Measurements from ENCODE around the gene FN3KRP.
"Not testable (repeated sequence)": the region's sequence is repeated elsewhere in the genome, so short reads cannot be mapped to it uniquely, and the experiment has no call there.

Gene FN3KRP

DNA sequence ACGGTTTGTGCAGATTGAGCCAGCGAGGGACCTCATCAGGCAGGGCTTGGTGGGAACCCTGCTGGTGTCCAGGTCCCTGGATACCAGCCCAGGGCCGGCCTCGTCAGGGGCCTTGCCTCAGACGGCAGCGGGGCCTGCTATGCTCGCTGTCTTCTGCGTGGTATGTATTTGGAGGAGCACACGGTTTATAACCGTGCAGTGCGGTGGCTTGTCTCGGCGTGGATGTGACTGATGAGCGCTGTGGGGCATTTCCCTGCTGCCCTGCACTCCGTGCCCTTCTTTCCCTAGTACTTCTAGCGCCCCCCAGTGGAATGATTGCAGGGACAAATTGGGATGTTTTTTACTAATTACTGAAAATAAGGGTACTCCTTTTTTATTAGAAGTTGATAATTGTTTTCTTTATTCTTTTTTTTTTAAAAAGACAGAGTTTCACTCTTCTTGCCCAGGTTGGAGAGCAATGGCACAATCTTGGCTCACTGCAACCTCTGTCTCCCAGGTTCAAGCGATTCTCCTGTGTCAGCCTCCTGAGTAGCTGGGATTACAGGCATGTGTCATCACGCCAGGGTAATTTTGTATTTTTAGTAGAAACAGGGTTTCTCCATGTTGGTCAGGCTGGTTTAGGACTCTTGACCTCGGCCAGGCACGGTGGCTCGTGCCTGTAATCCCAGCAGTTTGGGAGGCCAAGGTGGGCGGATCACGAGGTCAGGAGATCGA, 50.7 kb downstream of the FN3KRP start:
- peak; percentile 70 for DNase-seq (ENCODE audit: low read depth)
- no peak overlapping the region for H3K4me3 ChIP-seq (ENCODE audit: low read depth, low read length)
- TF ChIP-seq, protein P1, sequence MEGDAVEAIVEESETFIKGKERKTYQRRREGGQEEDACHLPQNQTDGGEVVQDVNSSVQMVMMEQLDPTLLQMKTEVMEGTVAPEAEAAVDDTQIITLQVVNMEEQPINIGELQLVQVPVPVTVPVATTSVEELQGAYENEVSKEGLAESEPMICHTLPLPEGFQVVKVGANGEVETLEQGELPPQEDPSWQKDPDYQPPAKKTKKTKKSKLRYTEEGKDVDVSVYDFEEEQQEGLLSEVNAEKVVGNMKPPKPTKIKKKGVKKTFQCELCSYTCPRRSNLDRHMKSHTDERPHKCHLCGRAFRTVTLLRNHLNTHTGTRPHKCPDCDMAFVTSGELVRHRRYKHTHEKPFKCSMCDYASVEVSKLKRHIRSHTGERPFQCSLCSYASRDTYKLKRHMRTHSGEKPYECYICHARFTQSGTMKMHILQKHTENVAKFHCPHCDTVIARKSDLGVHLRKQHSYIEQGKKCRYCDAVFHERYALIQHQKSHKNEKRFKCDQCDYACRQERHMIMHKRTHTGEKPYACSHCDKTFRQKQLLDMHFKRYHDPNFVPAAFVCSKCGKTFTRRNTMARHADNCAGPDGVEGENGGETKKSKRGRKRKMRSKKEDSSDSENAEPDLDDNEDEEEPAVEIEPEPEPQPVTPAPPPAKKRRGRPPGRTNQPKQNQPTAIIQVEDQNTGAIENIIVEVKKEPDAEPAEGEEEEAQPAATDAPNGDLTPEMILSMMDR (IDR thresholded peaks at IDR 0.05; ENCODE audit: low read depth, low read length), result peak; percentile 65
- no peak for TF ChIP-seq MYC (IDR thresholded peaks at IDR 0.05; ENCODE audit: low read depth, low read length)

DNA sequence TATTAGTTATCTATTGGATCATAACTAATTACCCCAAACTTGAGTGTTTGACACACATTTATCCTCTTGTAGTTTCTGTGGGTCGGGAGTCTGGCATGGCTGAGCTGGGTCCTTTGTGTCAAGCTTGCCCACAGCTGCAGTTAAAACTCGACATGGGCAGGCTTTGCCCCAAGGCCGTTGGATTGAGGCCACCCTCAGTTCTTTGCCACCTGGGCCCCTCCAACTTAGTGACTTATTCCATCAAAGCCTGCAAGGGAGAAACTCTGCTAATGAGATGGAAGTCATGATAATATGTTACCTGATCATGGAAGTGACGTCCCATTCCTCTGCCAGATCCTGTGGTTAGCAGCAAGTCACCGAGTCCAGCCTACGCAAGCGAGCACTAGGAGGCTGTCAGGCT, 52.5 kb downstream of the FN3KRP start:
- H3K4me3 ChIP-seq (ENCODE audit: low read depth, low read length), result no peak overlapping the region
- TF ChIP-seq POLR2A (IDR thresholded peaks at IDR 0.05; ENCODE audit: extremely low read depth, insufficient read length) (no peak), MYC (IDR thresholded peaks at IDR 0.05; ENCODE audit: low read depth, low read length) (no peak)
- TF ChIP-seq, protein P1 (IDR thresholded peaks at IDR 0.05; ENCODE audit: low read depth, low read length), result no peak
- TF ChIP-seq, protein P2, sequence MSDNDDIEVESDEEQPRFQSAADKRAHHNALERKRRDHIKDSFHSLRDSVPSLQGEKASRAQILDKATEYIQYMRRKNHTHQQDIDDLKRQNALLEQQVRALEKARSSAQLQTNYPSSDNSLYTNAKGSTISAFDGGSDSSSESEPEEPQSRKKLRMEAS (IDR thresholded peaks at IDR 0.05; ENCODE audit: low read depth, low read length), result no peak
- no peak for DNase-seq (ENCODE audit: low read depth)

DNA sequence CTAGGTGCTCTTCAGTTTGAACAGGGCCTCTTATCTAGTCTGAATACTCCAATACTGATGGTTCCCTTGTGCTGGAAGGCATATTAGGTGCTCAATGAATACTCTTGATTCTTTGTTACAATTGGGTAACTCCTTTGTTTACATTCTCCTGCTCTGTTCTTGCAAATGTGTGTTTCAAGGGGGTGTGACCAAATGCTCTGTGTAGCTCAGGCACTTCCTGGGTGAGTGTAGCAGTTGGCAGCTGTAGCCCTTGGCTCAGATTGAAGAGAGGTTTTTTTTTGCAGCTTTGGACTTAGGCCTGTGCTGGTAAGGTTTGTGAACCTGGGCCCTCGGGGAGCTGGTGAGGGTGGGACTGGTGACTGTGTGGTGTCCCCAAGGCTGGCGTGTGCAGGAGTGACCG, 55.5 kb downstream of the FN3KRP start:
- no peak for DNase-seq (ENCODE audit: low read depth)
- TF ChIP-seq, protein P2 (IDR thresholded peaks at IDR 0.05; ENCODE audit: low read depth, low read length), result no peak
- TF ChIP-seq POLR2A (IDR thresholded peaks at IDR 0.05; ENCODE audit: extremely low read depth, insufficient read length), result no peak
- no peak for TF ChIP-seq MYC (IDR thresholded peaks at IDR 0.05; ENCODE audit: low read depth, low read length)
- TF ChIP-seq, protein P1 (IDR thresholded peaks at IDR 0.05; ENCODE audit: low read depth, low read length), result no peak
- H3K4me3 ChIP-seq (ENCODE audit: low read depth, low read length), result no peak overlapping the region

DNA sequence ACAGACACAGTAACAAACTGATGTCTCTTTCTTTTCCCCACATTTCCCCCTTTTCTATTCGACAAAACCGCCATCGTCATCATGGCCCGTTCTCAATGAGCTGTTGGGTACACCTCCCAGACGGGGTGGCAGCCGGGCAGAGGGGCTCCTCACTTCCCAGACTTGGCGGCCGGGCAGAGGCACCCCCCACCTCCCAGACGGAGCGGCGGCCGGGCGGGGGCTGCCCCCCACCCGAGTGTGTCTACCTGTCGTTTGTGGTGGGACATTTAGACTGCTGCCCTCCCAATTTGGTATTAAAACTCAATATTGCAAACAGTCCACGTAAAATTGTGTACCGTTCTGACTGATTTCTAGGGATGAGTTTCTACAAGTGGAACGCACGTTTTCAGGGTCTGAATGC, 58.0 kb downstream of the FN3KRP start:
- not testable (repeated sequence) for DNase-seq (ENCODE audit: low read depth); H3K4me3 ChIP-seq (ENCODE audit: low read depth, low read length)

DNA sequence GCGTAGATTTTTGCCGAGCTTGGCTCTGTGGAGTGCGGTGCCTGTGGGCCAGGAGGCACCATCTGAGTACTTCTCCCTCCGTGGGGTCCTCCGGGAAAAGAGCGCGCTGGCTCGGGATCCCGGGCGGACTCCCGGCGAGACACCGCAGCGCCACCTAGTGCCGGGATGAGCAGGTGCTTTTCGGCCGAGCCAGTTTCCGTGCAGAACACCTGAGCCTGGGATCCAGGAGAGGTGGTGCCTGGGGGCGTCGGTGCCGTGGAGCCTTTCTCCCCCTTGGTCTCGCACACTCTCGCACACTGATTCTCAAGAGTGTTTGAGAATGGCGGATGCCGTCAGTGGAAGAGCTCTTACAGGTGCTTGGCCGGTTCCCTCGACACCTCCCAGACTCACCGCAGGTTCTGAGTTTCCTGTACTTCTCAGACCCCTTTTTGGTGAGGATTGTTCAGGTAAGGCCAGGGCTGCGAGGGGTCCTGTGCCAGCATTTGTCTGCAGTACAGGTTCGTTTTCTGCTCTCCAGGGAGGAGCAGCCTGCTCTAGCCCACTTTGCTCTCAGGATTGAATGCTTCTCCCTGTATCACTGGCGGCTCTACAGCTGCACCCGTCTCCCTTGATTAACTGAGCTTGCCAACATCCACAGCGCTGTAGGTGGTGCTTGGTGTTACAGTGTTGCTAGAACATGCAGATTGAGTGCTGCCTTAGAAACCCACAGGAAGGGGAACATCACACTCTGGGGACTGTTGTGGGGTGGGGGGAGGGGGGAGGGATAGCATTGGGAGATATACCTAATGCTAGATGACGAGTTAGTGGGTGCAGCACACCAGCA, 58.7 kb downstream of the FN3KRP start:
- TF ChIP-seq, protein P2 (IDR thresholded peaks at IDR 0.05; ENCODE audit: low read depth, low read length), result no peak
- TF ChIP-seq, protein P1 (IDR thresholded peaks at IDR 0.05; ENCODE audit: low read depth, low read length), result peak; percentile 63
- peak; percentile 38 for DNase-seq (ENCODE audit: low read depth)
- H3K4me3 ChIP-seq (ENCODE audit: low read depth, low read length), result no peak overlapping the region

DNA sequence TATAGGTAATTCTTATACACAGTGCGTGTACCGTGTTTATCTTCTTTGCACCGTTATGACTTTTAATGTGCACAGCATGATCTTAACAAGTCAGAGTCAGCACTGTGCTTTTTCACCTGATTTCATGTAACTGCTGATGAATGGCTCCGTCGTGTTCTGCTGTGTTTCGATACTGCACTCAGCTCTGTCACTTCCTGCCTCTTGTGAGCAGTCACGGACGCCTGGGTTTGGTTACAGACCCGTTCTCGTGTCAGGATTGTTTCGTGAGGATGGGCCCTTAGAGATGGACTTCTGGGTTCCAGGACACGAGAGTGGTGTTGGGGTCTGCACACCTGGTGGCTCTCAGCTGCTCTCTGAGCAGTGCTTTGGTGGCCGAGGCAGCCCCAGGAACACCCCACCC, 59.9 kb downstream of the FN3KRP start:
- no peak for DNase-seq (ENCODE audit: low read depth)
- TF ChIP-seq POLR2A (IDR thresholded peaks at IDR 0.05; ENCODE audit: extremely low read depth, insufficient read length) (no peak), MYC (IDR thresholded peaks at IDR 0.05; ENCODE audit: low read depth, low read length) (no peak)
- TF ChIP-seq, protein P2 (IDR thresholded peaks at IDR 0.05; ENCODE audit: low read depth, low read length), result no peak
- TF ChIP-seq, protein P1 (IDR thresholded peaks at IDR 0.05; ENCODE audit: low read depth, low read length), result no peak
- no peak overlapping the region for H3K4me3 ChIP-seq (ENCODE audit: low read depth, low read length)
